Measurements from ENCODE around the gene UQCC3.
"Not testable (repeated sequence)": the region's sequence is repeated elsewhere in the genome, so short reads cannot be mapped to it uniquely, and the experiment has no call there.

Gene UQCC3

GRCh38 chr11:62671236-62671607 lies 251 bp upstream of the UQCC3 start:
- Histone ChIP-seq H3K4me2 (ENCODE audit: low read length) (peak overlapping the region; percentile 93), H3K4me1 (ENCODE audit: insufficient read depth, low read length, severe bottlenecking) (peaks cover 59% of the 10 kb centered on the region), H3K9ac (ENCODE audit: low read length) (peak overlapping the region; percentile 95), H3K4me3 (ENCODE audit: low read depth, low read length, poor library complexity, severe bottlenecking) (peak overlapping the region; percentile 91), H3K36me3 (ENCODE audit: insufficient read depth, low read length) (peaks cover 36% of the 10 kb centered on the region), H3K9me3 (ENCODE audit: low read length) (no peaks in the 10 kb centered on the region), H3K27ac (ENCODE audit: low read depth, low read length, poor library complexity, severe bottlenecking) (peak overlapping the region; percentile 93), H4K20me1 (ENCODE audit: insufficient read depth, low read length) (no peaks in the 10 kb centered on the region), H3K79me2 (ENCODE audit: insufficient read depth, low read length) (0 out of 2 replicates have a peak, but pooled peaks cover 4% of the 10 kb centered on the region), H3K27me3 (ENCODE audit: insufficient read depth, low read length) (no peaks in the 10 kb centered on the region), H3K9me2 (ENCODE audit: low read depth, low read length) (no peaks in the 10 kb centered on the region), H3F3A (ENCODE audit: insufficient read depth, low read length) (no peaks in the 10 kb centered on the region), H2AFZ (ENCODE audit: low read length) (no peak overlapping the region)
- TF ChIP-seq EZH2 (IDR thresholded peaks at IDR 0.05; ENCODE audit: borderline replicate concordance, low read length) (no peak), CTCF (IDR thresholded peaks at IDR 0.05; ENCODE audit: low read length) (no peak)

- Histone ChIP-seq H2AFZ (ENCODE audit: low read length) (no peak overlapping the region), H4K20me1 (ENCODE audit: insufficient read depth, low read length) (no peaks in the 10 kb centered on the region), H3F3A (ENCODE audit: insufficient read depth, low read length) (no peaks in the 10 kb centered on the region), H3K9me3 (ENCODE audit: low read length) (no peaks in the 10 kb centered on the region), H3K4me2 (ENCODE audit: low read length) (peak overlapping the region; percentile 93), H3K9me2 (ENCODE audit: low read depth, low read length) (no peaks in the 10 kb centered on the region), H3K9ac (ENCODE audit: low read length) (peak overlapping the region; percentile 95), H3K4me3 (ENCODE audit: low read depth, low read length, poor library complexity, severe bottlenecking) (peak overlapping the region; percentile 91), H3K4me1 (ENCODE audit: insufficient read depth, low read length, severe bottlenecking) (peaks cover 52% of the 10 kb centered on the region), H3K36me3 (ENCODE audit: insufficient read depth, low read length) (peaks cover 34% of the 10 kb centered on the region; the same call in 1 of the 2 replicates), H3K27ac (ENCODE audit: low read depth, low read length, poor library complexity, severe bottlenecking) (peak overlapping the region; percentile 93), H3K27me3 (ENCODE audit: insufficient read depth, low read length) (no peaks in the 10 kb centered on the region), H3K79me2 (ENCODE audit: insufficient read depth, low read length) (0 out of 2 replicates have a peak, but pooled peaks cover 4% of the 10 kb centered on the region)
- no peak for TF ChIP-seq CTCF (IDR thresholded peaks at IDR 0.05; ENCODE audit: low read length)
- no peak for TF ChIP-seq EZH2 (IDR thresholded peaks at IDR 0.05; ENCODE audit: borderline replicate concordance, low read length)
Observed at GRCh38 chr11:62673196-62673525, 1.7 kb downstream of the UQCC3 start.

GRCh38 chr11:62675415-62675814 lies 3.9 kb downstream of the UQCC3 start:
- H3K36me3 ChIP-seq (ENCODE audit: insufficient read depth, low read length) = peaks cover 34% of the 10 kb centered on the region; the same call in 1 of the 2 replicates
- not testable (repeated sequence) for H3K4me3 ChIP-seq (ENCODE audit: low read depth, low read length, poor library complexity, severe bottlenecking)

GRCh38 chr11:62676698-62677097 lies 5.2 kb downstream of the UQCC3 start:
- Histone ChIP-seq H3K9ac (ENCODE audit: low read length) (no peak overlapping the region), H3K4me2 (ENCODE audit: low read length) (no peak overlapping the region), H3K4me3 (ENCODE audit: low read depth, low read length, poor library complexity, severe bottlenecking) (no peak overlapping the region), H3K27me3 (ENCODE audit: insufficient read depth, low read length) (no peaks in the 10 kb centered on the region), H3K9me2 (ENCODE audit: low read depth, low read length) (no peaks in the 10 kb centered on the region), H3K27ac (ENCODE audit: low read depth, low read length, poor library complexity, severe bottlenecking) (no peak overlapping the region), H3F3A (ENCODE audit: insufficient read depth, low read length) (no peaks in the 10 kb centered on the region), H3K36me3 (ENCODE audit: insufficient read depth, low read length) (peaks cover 34% of the 10 kb centered on the region; the same call in 1 of the 2 replicates), H3K79me2 (ENCODE audit: insufficient read depth, low read length) (no peaks in the 10 kb centered on the region; the same call in 1 of the 2 replicates), H3K9me3 (ENCODE audit: low read length) (no peaks in the 10 kb centered on the region), H3K4me1 (ENCODE audit: insufficient read depth, low read length, severe bottlenecking) (peaks cover 50% of the 10 kb centered on the region), H2AFZ (ENCODE audit: low read length) (no peak overlapping the region), H4K20me1 (ENCODE audit: insufficient read depth, low read length) (no peaks in the 10 kb centered on the region)
- no peak for TF ChIP-seq EZH2 (IDR thresholded peaks at IDR 0.05; ENCODE audit: borderline replicate concordance, low read length)
- no peak for TF ChIP-seq CTCF (IDR thresholded peaks at IDR 0.05; ENCODE audit: low read length)

More at GRCh38 chr11:62675415-62675814, 3.9 kb downstream of the UQCC3 start:
- H3K9me3 ChIP-seq (ENCODE audit: low read length); H3K9me2 ChIP-seq (ENCODE audit: low read depth, low read length); H3K27me3 ChIP-seq (ENCODE audit: insufficient read depth, low read length); H3K27ac ChIP-seq (ENCODE audit: low read depth, low read length, poor library complexity, severe bottlenecking); H3K9ac ChIP-seq (ENCODE audit: low read length); H4K20me1 ChIP-seq (ENCODE audit: insufficient read depth, low read length); H3F3A ChIP-seq (ENCODE audit: insufficient read depth, low read length); H2AFZ ChIP-seq (ENCODE audit: low read length); H3K79me2 ChIP-seq (ENCODE audit: insufficient read depth, low read length); H3K4me2 ChIP-seq (ENCODE audit: low read length): not testable (repeated sequence)
- H3K4me1 ChIP-seq (ENCODE audit: insufficient read depth, low read length, severe bottlenecking) = peaks cover 50% of the 10 kb centered on the region

Data from OCI-LY1 (cell line).